Transverse colon (tissue), 4 donors: ENCODE data around the gene PSMC3. TPM values are rescaled to one million over a fixed set of nuclear protein-coding genes. Genes with fewer than 3 reads are reported as not detected.
A peak's percentile ranks its signal among the peaks of the same experiment; 100 is the strongest.

Experiments used
- DNase-seq: peaks from one replicate; pipeline ENCODE4 v3.0.0-alpha.2; 2019
- H3K27ac ChIP-seq, 4 donors: fragments of 200-600 bp; sonication (generic); 2 replicates each; pipeline ENCODE4 v1.5.1; 2016 to 2018; ENCODE audit warnings: inconsistent platforms in 4 of 4
- H3K27me3 ChIP-seq: fragments of 200-600 bp; sonication (generic); 2 replicates; pipeline ENCODE4 v1.5.1; 2017; ENCODE audit warnings: inconsistent platforms
- H3K36me3 ChIP-seq, 4 donors: fragments of 200-600 bp; sonication (generic); 2 replicates each; pipeline ENCODE4 v1.5.1; 2017 to 2019; ENCODE audit warnings: inconsistent platforms in 4 of 4
- H3K4me1 ChIP-seq, 4 donors: fragments of 200-600 bp; sonication (generic); 2 replicates each; pipeline ENCODE4 v1.5.1; 2017 to 2020; ENCODE audit warnings: inconsistent platforms in 4 of 4
- H3K4me3 ChIP-seq, 4 donors: fragments of 200-600 bp; sonication (generic); 1 replicate in 1 of 4; 2 replicates in 3 of 4; pipeline versions ENCODE4 v1.5.1 to v1.6.1; 2017 to 2019; ENCODE audit warnings: inconsistent platforms in 4 of 4
- H3K9me3 ChIP-seq, 2 donors: fragments of 200-600 bp; sonication (generic); 2 replicates each; pipeline ENCODE4 v1.5.1; 2017 to 2019; ENCODE audit warnings: inconsistent platforms in 2 of 2
- CTCF ChIP-seq, 5 experiments: fragments of 200-600 bp in 3 of 5; fragments of 450-650 bp in 2 of 5; sonication (generic) in 3 of 5; IDR thresholded peaks; 1 replicate in 2 of 5; 2 replicates in 3 of 5; pipeline ENCODE4 v1.5.1; 2016 to 2017; ENCODE audit warnings: antibody characterized with exemption in 5 of 5, inconsistent platforms in 3 of 5, mild to moderate bottlenecking in 2 of 5, moderate library complexity in 1 of 5
- EP300 ChIP-seq: sonication (generic); formaldehyde crosslinking; IDR thresholded peaks from one replicate; pipeline ENCODE4 v1.6.1; 2017; ENCODE audit warnings: antibody characterized with exemption, low read depth
- POLR2A ChIP-seq: fragments of 450-650 bp; IDR thresholded peaks from one replicate; pipeline ENCODE4 v1.6.1; 2016; ENCODE audit warnings: antibody characterized with exemption, mild to moderate bottlenecking, moderate library complexity
- POLR2AphosphoS5 ChIP-seq, 3 donors: sonication (generic); formaldehyde crosslinking; IDR thresholded peaks; one replicate each; pipeline ENCODE4 v1.6.1; 2016; ENCODE audit warnings: antibody characterized with exemption in 3 of 3
- WGBS, 2 donors: methylation state at CpG; one replicate each; pipeline ENCODE4 v1.1.5; 2018; ENCODE audit warnings: low coverage in 1 of 2; 5-methylcytosine and 5-hydroxymethylcytosine counted together
- in situ Hi-C, 4 donors: fragments of 200-750 bp; cut with MboI; loops; one replicate each; pipeline versions ENCODE4 v1.15.0 to v1.15.1; 2017; ENCODE audit warnings: low sequenced_read_pairs in 3 of 4, low pct_ligation_motif_present in 1 of 4, low pct_unique_long_range_greater_than_20kb in 1 of 4
- intact Hi-C: fragments of 100-400 bp; cut with DNase I; formaldehyde crosslinking; loops from one replicate; pipeline ENCODE4 v1.15.1; 2023; ENCODE audit warnings: low total_unique reads
- total RNA-seq, 4 donors: library from RNA; depleted of rRNA; stranded (reverse); fragments of >200 nt; gene quantifications; one replicate each; pipeline ENCODE4 v1.1.0, GENCODE V29; 2016

PSMC3 gene
- total RNA-seq, 4 donors from 2014 or later = 56.5 to 252 (median 91.4) TPM

- Histone ChIP-seq H3K27ac (peak overlapping the region in 2 of 4 donors; percentile 19 to 32), H3K27me3 (no peaks in the 10 kb centered on the region), H3K4me3 (no peak overlapping the region), H3K36me3 (no peaks in the 10 kb centered on the region), H3K4me1 (peaks cover 0 to 17% (median 9%) of the 10 kb centered on the region in 4 donors), H3K9me3 (no peaks in the 10 kb centered on the region)
- DNase-seq = no peak
- TF ChIP-seq CTCF (IDR thresholded peaks at IDR 0.05) = no peak
- 82 to 92% methylated on average over 3 to 17 of the region's 17 CpGs for WGBS, 2 donors
- intact Hi-C loops = no loop called here
- in situ Hi-C loops = no loop called here
These were observed 36.4 kb downstream of the PSMC3 start for GRCh38 chr11:47389577-47390421.

- intact Hi-C loops = no loop called here
- no peak for DNase-seq
These were observed 37.3 kb downstream of the PSMC3 start for GRCh38 chr11:47388697-47389576.

DNA sequence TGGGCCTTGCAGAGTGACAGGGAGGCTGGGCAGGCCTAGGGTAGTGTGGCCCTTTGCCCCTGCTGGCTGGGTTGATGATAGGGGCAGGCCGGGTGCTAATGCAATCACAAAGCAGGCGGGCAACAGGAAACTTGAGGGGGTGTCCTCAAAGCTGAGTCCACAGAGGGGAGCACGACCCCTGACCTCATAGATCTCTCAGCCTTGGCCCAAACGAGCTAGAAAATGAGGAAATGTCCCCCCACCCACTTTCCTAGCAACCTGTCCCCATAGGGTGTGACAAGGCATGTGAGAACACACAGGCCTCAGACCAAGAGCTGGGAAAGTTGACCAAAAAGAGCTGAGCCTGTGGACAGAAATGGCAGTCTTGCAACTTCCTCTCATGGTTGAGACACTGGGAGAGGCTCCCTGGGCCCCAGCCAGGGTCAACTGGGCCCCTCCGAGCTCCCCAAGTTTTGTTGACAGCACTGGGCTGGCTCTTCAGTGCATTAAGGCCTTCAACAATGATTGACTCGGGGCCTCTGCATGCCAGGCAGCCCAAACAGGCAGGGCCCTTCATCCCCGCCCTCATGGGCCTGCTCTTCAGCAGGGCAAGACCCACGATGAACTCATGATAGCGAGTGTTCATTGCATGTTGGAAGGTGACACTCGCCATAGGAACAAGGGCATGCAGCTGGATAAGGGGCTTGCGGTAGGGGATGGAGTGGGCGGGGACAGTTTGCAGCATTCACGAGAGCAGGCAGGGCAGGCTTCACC is 38.1 kb downstream of the PSMC3 start:
- DNase-seq = no peak
- no peak for TF ChIP-seq POLR2AphosphoS5 (IDR thresholded peaks at IDR 0.05)
- no peak for TF ChIP-seq CTCF (IDR thresholded peaks at IDR 0.05)
- TF ChIP-seq POLR2A = no peak
- no peak for TF ChIP-seq EP300
- Histone ChIP-seq H3K27ac (peak overlapping the region in 1 of 4 donors; percentile 14), H3K4me1 (peaks cover 0 to 1% (median 0%) of the 10 kb centered on the region in 4 donors), H3K36me3 (no peaks in the 10 kb centered on the region), H3K27me3 (no peaks in the 10 kb centered on the region), H3K4me3 (no peak overlapping the region), H3K9me3 (no peaks in the 10 kb centered on the region)
- in situ Hi-C loops = no loop called here
- intact Hi-C loops = no loop called here
- 62 to 83% methylated on average over 7 to 12 of the region's 13 CpGs for WGBS, 2 donors

More at GRCh38 chr11:47388697-47389576, 37.3 kb downstream of the PSMC3 start:
- Histone ChIP-seq H3K36me3 (no peaks in the 10 kb centered on the region), H3K27ac (peak overlapping the region in 1 of 4 donors; percentile 32), H3K27me3 (no peaks in the 10 kb centered on the region), H3K4me1 (peaks cover 0 to 10% (median 4%) of the 10 kb centered on the region in 4 donors), H3K4me3 (no peak overlapping the region), H3K9me3 (no peaks in the 10 kb centered on the region)
- in situ Hi-C loops = no loop called here
- no peak for TF ChIP-seq EP300
- no peak for TF ChIP-seq POLR2A
- no peak for TF ChIP-seq POLR2AphosphoS5 (IDR thresholded peaks at IDR 0.05)
- TF ChIP-seq CTCF (IDR thresholded peaks at IDR 0.05) = no peak
- 93 to 100% methylated on average over 2 to 28 of the region's 28 CpGs for WGBS, 2 donors

DNA sequence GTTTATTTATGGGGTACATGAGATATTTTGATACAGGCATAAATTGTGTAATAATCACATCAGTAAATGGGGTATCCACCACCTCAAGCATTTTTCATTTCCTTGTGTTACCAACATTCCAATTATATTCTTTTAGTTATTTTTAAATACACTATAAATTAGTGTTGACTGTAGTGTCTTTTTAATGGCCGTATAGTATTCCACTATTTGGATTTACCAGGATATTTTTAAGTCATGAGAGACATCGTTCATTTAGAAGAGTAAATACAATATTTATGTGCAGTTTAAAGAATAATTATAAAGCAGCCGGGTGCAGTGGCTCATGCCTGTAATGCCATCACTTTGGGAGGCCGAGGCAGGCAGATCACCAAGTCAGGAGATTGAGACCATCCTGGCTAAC is 41.7 kb downstream of the PSMC3 start:
- 88 to 96% methylated on average over 4 of the region's 4 CpGs for WGBS, 2 donors
- in situ Hi-C loops (no loop called here), intact Hi-C loops (no loop called here)
- Histone ChIP-seq H3K27me3 (no peaks in the 10 kb centered on the region), H3K4me1 (no peaks in the 10 kb centered on the region), H3K4me3 (no peak overlapping the region), H3K27ac (no peak overlapping the region), H3K36me3 (no peaks in the 10 kb centered on the region), H3K9me3 (no peaks in the 10 kb centered on the region)
- DNase-seq = no peak
- TF ChIP-seq POLR2AphosphoS5 (IDR thresholded peaks at IDR 0.05) (no peak), EP300 (no peak), CTCF (IDR thresholded peaks at IDR 0.05) (no peak), POLR2A (no peak)
